IPS-NIHi7 (cell line): ENCODE measurements around the gene VPS13D.
"Not testable (repeated sequence)": the region's sequence is repeated elsewhere in the genome, so short reads cannot be mapped to it uniquely, and the experiment has no call there.

ENCODE experiments used
- DNase-seq: peaks from one replicate; pipeline ENCODE4 v3.0.0; 2012; ENCODE audit warnings: mixed read lengths; ENCODE audit errors: extremely low spot score

Gene VPS13D

GRCh38 chr1:12284486-12284885, 54.7 kb downstream of the VPS13D start:
- DNase-seq = no peak

DNA sequence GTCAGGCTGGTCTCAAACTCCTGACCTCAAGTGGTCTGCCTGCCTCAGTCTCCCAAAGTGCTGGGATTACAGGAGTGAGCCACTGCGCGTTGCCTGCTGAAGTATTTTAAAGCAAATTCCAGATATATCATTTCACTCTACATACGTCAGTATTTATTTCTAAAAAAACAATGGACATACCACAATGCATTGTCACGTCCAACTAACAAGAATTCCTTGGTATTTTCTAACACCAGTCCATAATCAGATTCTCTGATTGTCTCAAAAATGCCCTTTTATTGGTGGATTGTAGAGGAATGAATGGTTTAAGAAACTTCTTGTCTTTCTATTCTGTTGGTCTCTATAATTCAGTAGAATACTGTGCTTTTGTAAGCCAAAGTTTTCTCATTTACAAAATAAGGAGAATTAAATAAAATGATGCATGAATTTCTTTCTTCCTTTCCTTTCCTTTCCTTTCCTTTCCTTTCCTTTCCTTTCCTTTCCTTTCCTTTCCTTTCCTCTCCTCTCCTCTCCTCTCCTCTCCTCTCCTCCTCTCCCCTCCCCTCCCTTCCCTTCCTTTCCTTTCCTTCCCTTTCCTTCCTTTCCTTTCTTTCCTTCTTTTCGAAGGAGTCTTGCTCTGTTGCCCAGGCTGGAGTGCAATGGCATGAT, 55.8 kb downstream of the VPS13D start:
- DNase-seq = no peak

DNA sequence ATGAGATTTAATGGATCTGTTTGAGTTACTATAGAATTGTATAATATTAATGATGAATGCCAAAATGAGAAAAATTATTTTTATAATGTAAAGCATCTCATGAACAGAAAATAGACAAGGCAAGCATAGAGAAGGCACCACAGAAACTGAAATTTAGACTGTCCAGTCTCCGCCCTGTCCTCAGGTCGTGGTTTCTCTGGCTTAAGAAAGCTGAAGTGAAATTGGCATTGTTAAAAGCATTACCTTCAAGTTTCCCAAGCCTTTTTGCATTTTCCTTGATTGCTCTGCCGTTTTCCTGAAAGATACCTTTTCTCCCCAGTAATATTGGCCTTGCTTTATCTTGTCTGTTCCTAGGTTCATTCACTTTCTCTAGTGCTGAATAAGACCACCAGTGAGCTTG, 58.0 kb downstream of the VPS13D start:
- DNase-seq = no peak

- no peak for DNase-seq
These were observed 61.0 kb downstream of the VPS13D start for GRCh38 chr1:12290828-12291227.

DNA sequence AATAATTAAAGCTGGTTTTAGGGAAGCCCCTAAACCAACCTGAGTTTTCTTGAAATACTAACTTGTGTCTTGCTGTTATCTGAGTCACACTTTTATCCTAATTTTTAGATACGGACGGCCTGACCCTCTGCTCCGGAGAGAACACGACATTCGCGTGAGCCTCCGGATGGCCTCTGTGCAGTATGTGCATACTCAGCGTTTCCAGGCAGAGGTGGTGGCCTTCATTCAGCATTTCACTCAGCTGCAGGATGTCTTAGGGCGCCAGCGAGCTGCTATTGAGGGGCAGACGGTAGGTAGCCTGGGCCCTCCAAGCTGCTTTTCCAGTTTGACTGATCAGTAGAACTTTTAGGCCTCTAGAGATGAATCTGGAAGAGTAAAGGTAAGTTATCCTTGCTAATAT, 63.6 kb downstream of the VPS13D start:
- DNase-seq = no peak

GRCh38 chr1:12294076-12294475, 64.2 kb downstream of the VPS13D start:
- no peak for DNase-seq

GRCh38 chr1:12296016-12296415, 66.2 kb downstream of the VPS13D start:
- DNase-seq = no peak

DNA sequence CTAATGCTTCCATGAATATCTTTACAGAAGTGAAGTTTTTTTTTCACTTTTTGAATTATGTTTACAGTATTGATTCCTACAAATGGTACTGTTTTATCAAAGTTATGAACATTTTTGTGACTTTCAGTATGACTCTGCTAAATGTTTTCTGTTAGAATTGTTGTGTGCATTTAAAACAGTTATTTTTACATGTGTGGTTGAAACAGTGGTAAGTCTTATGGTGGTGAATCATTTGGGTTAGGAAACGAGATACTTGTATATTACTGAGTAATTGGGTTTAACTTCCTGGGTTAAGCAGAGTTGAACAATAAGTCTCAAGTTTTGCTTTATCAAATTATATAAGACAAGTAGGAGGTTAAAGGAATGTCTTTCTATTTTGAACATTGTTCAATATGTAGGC, 66.8 kb downstream of the VPS13D start:
- DNase-seq = no peak

DNA sequence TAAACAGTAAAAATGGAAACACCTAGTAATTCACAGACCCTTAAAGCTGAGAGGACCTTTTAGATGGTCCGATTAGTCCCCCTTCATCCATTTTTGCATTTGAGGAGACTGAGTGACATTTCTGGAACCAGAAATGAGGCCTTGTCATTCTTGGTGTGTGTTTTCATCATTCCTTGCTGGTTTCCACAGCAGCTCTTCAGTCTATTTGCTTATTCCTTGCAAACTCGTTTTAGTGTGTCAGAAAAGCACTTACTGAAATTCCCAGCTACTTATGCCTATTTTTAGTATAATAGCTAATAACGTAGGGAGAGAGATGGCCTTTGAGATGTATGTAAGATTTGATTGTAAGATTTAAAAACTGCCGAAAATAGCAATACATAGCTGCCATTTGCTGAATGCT, 70.9 kb downstream of the VPS13D start:
- DNase-seq = no peak

- DNase-seq = no peak
These were observed 71.8 kb downstream of the VPS13D start for GRCh38 chr1:12301518-12302237.

DNA sequence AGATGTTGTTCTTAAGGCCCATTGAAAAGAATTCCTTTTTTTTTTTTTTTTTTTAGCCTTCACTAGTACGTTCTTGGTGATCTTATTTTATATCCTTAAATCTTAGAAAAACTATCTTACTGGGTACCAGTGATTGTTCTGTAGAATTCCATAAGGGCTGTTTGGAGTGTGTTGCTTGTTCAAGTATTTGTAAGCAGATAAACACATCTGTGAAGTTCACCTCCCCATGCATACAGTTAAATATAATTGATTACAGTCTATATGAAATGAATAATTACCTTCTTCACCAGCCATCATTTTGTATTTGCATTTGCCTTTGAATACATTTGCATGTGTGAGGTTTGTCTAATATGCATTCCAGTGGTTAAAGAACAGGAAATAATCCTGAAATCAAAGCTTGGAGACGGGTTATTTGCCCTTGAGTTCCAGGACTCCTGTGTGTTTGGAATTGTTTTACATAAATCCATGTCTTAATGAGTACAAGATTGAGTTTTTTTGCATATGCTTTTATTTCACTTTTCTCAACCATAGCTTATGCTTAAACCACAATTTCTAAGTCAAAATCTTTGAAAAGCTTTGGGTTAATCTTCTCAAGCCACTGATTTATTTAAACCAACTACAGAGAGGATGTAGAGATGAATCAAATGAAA, 73.1 kb downstream of the VPS13D start:
- no peak for DNase-seq

GRCh38 chr1:12305377-12305776, 75.5 kb downstream of the VPS13D start:
- DNase-seq = no peak

- DNase-seq = no peak
These were observed 80.2 kb downstream of the VPS13D start for GRCh38 chr1:12309783-12310742.

DNA sequence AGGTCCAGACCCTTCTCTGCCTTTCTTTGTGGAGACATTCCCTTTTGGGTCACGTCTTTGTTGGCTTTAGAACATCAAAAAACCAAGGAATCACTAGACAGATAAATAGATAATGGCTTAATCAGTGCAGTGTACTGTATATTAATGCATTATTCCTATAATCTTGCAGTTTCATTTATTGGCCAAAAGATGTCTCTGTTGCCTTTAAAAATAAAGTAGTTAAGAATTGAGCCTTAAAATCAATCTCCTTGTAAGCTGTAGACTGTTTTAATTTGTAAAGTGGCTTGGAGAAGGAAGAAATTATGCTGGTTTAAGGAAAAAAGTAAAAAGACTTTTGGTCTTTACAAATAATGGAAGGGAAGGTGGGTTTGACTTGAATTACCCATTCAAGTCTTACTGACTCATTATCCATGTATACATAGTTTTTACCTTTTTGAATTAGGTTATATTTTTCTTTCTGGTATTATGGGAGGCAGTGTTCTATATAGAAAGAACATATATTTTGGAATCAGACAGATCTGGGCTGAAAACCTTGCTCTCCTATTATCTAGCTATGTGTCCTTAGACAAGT, 84.6 kb downstream of the VPS13D start:
- DNase-seq = no peak

GRCh38 chr1:12315146-12315545, 85.3 kb downstream of the VPS13D start:
- no peak for DNase-seq

DNA sequence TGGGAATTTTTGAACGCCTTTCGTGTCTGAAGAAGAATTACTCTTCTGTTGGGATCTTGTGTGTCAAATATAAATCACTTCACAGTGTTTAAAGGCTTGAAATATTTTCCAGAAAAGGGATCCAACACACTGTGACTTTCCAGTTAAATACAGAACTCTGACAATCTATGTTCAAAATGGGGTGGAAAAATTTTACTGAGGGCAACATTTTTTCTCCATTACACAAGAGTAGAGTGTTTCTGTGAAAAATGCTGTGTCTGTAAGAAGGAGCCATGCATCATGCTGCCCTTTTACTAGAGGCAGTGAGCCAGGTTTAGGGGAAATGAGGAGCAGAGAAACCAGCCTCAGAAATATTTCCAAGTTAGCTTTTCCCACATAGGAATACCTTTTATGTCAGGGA, 86.5 kb downstream of the VPS13D start:
- DNase-seq = no peak

- DNase-seq = no peak
These were observed 90.7 kb downstream of the VPS13D start for GRCh38 chr1:12320486-12320885.

DNA sequence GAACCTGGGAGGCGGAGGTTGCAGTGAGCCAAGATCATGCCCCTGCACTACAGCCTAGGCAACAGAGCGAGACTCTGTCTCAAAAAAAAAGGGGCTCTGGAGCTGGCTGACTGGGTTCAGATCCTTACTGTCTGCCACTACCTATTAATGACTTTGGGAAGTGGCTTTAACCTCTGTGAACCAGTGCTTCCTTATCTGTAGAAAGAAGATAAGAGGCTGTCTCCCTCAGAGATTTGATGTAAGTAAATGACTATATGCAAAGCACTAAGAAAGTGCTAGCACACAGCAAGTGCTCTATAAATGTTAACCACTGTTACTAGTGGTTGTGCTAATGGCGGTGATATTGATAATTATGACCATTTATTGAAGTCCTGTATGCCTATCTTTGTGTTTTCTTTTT, 94.6 kb downstream of the VPS13D start:
- DNase-seq = no peak

DNA sequence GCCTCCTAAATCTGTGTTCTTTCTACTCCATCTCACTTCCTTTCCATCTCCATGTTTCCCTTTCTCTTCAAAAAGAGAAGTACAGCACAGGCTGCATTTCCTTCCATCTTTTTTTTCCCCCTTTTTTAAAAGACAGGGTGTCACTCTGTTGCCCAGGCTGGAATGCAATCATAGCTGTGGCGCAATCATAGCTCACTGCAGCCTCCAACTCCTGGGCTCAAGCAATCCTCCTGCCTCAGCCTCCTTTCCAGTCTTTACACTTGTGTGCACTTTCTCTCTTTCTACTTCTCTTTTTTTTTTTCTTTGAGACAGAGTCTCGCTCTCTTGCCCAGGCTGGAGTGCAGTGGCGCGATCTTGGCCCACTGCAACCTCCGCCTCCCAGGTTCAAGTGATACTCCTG, 95.1 kb downstream of the VPS13D start:
- not testable (repeated sequence) for DNase-seq

DNA sequence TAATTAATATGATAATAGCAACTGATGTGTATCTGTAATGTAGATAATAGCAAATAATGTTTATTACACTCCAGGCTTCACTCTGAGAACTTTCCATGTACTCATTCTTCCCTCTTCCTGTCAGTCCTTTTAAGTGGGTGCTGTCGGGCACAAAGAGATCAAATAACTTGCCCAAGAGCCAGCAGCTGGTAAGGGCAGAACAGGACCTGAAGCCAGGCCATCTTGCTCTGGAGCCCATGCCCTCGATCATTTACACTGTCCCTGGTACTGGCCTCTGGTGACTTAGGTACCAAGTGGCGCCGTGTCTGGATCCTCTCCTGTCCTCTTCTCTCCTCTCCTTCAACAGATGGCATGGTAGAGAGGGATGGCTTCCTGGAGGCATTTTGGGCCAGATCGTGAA, 97.2 kb downstream of the VPS13D start:
- no peak for DNase-seq

GRCh38 chr1:12327566-12327965, 97.7 kb downstream of the VPS13D start:
- no peak for DNase-seq
